Activated effector memory CD4-positive, alpha-beta T cell treated with Interleukin-2 at 50 U/mL for 16 hours (primary cell): Measurements from ENCODE around the gene TXNRD2.
"Not testable (repeated sequence)": the region's sequence is repeated elsewhere in the genome, so short reads cannot be mapped to it uniquely, and the experiment has no call there.

Experiments
- DNase-seq: peaks from one replicate; pipeline ENCODE4 v3.0.0-alpha.2; 2020

The TXNRD2 gene

GRCh38 chr22:19841641-19842392 lies 99.8 kb downstream of the TXNRD2 start:
- DNase-seq, result no peak

GRCh38 chr22:19840955-19841640 lies 100.5 kb downstream of the TXNRD2 start:
- DNase-seq, result no peak

- DNase-seq, result no peak
These were observed 101.6 kb downstream of the TXNRD2 start for GRCh38 chr22:19840059-19840458.

- no peak for DNase-seq
These were observed 103.7 kb downstream of the TXNRD2 start for GRCh38 chr22:19837915-19838314.

GRCh38 chr22:19836512-19836911 lies 105.1 kb downstream of the TXNRD2 start:
- DNase-seq, result no peak

- no peak for DNase-seq
These were observed 107.0 kb downstream of the TXNRD2 start for GRCh38 chr22:19834599-19834998.

GRCh38 chr22:19833327-19833726 lies 108.3 kb downstream of the TXNRD2 start:
- not testable (repeated sequence) for DNase-seq

- DNase-seq, result no peak
These were observed 109.0 kb downstream of the TXNRD2 start for GRCh38 chr22:19832476-19833108.

GRCh38 chr22:19831979-19832378 lies 109.6 kb downstream of the TXNRD2 start:
- DNase-seq, result not testable (repeated sequence)

GRCh38 chr22:19831016-19831415 lies 110.6 kb downstream of the TXNRD2 start:
- no peak for DNase-seq

GRCh38 chr22:19828035-19828401 lies 113.6 kb downstream of the TXNRD2 start:
- no peak for DNase-seq

GRCh38 chr22:19827341-19828034 lies 114.1 kb downstream of the TXNRD2 start:
- no peak for DNase-seq

GRCh38 chr22:19826619-19826950 lies 115.0 kb downstream of the TXNRD2 start:
- no peak for DNase-seq

GRCh38 chr22:19825904-19826618 lies 115.6 kb downstream of the TXNRD2 start:
- no peak for DNase-seq
